Fibroblast of mammary gland (primary cell): Measurements from ENCODE around the gene HSPA12B.
A peak's percentile ranks its signal among the peaks of the same experiment; 100 is the strongest.

Experiments used
- DNase-seq: peaks from one replicate; pipeline ENCODE4 v3.0.0-alpha.2; 2010; ENCODE audit warnings: low read depth
- H3K4me3 ChIP-seq: 2 replicates; pipeline ENCODE4 v1.5.1; 2011; ENCODE audit warnings: low read depth, mild to moderate bottlenecking, low read length, moderate library complexity; ENCODE audit not compliant: control insufficient read depth
- CTCF ChIP-seq: conservative IDR thresholded peaks from 2 replicates; pipeline ENCODE4 v1.5.1; 2011; ENCODE audit warnings: low read depth, low read length, inconsistent platforms; ENCODE audit not compliant: control insufficient read depth, insufficient read depth

The HSPA12B gene

DNA sequence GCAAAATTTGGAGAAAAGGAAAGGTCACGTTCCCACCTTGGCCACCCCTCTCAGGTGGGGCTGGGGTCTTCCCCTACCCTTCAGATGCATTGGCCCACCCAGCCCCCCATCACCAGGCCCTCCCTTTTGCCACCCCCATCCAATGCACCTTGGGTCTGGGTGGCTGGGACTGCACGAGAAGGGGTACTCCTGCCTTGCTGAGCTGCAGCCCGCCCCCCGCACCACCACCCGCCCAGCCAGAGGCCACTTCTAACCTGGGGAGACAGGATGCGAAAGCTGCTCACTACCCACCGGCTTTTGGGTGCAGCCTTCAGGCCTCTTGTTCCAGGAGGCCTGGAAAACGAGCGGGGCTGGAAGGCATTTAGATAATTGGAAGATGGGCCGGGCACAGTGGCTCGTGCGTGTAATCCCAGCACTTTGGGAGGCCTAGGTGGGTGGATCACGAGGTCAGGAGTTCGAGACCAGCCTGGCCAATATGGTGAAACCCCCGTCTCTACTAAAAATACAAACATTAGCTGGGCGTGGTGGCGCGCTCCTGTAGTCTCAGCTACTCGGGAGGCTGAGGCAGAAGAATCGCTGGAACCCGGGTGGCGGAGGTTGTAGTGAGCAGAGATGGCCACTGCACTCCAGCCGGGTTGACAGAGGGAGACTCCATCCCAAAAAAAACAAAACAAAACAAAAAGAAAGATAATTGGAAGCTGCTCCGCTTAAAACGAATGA is 62.4 kb downstream of the HSPA12B start:
- no peak for TF ChIP-seq CTCF
- no peak for DNase-seq
- peak overlapping the region; percentile 74 for H3K4me3 ChIP-seq

DNA sequence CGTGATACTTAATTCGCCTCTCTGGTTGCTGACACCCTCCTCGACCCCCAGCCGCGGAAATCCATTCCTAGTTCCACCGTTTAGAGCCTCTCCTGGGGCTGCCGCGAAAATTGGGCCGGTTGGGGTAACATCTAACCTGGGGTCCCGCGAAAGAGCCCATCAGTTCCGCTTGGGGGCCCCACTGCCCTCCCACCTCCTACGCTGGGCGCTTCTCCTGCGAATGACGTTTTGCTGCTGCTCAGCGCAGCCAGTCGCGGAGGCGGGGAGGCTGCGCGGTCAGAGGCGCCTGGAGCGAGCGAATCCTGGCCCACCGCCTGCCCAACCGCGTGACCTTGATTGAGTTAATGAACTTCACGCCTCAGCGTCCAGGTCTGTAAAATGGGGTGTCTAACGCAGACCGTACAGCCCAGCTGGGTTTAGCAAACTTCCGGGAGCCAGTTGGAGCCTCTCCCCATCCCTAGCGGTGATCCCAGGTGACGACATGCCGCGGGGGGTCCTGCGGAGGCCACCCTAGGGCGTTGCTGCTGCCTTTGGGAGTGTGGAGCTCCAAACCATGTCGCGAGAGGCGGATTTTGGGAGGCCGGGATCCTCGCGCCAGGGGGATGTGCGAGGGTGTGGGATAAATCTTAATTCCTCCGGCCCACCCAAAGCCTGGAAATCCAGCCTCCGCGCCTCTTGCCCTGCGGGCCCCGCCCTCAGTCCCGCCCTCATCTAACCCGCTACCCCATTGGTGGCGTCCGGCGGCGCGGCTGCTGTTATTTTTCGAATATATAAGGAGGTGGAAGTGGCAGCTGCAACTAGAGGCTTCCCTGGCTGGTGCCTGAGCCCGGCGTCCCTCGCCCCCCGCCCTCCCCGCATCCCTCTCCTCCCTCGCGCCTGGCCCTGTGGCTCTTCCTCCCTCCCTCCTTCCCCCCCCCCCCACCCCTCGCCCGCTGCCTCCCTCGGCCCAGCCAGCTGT is 63.3 kb downstream of the HSPA12B start, which contains the start of gene CDC25B:
TSS of gene CDC25B (plus strand) at position 800 of the 958 bp plus-strand sequence. CDS start 222 bp downstream, outside the sequence.
- TF ChIP-seq CTCF = peak; percentile 20
- peak within 1 kb of the TSS; percentile 74 for H3K4me3 ChIP-seq
- DNase-seq = peak; percentile 91

DNA sequence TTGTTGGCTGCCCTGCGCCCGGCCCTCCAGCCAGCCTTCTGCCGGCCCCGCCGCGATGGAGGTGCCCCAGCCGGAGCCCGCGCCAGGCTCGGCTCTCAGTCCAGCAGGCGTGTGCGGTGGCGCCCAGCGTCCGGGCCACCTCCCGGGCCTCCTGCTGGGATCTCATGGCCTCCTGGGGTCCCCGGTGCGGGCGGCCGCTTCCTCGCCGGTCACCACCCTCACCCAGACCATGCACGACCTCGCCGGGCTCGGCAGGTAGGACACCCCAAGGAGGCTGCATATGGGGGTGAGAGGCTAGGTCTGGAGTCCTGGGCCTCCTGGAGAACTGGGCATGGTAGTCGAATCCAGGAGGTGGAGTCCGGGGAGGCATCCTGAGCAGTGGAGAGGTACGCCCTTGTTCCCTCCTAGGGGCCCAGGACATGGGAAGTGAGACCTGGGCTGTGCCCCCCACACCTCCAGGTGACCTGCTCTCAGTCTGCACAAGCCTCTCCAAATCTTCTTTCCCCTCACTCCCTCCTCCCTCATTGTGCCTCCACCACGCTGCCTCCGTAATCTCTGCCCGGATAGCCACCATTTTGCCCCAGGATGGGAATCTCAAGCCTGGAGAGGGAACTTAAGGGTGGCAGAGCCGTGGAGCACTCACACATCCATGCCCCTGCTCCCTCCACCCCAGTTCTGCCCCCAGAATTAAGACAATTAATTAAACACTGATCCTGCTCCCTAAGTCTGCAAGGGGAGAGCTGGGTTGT is 64.2 kb downstream of the HSPA12B start:
- peak overlapping the region; percentile 74 for H3K4me3 ChIP-seq
- no peak for TF ChIP-seq CTCF
- no peak for DNase-seq

DNA sequence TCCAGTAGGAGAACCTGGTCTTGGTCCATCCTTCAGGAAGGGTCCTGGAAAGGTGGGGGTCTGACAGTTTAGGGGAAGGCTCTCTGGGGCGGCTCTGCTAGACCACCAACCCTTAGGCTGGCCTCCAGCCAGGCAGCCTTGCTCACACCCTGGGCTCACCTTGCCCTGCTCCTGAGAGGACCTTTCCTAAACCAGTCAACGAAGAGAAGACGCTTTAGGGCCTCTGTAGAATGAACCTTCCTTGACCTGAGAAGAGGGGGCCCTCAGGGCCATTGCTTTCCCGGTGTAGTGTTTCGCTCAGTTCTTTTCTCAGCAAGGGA is 64.7 kb downstream of the HSPA12B start:
- peak overlapping the region; percentile 74 for H3K4me3 ChIP-seq
- no peak for DNase-seq
- TF ChIP-seq CTCF = no peak

DNA sequence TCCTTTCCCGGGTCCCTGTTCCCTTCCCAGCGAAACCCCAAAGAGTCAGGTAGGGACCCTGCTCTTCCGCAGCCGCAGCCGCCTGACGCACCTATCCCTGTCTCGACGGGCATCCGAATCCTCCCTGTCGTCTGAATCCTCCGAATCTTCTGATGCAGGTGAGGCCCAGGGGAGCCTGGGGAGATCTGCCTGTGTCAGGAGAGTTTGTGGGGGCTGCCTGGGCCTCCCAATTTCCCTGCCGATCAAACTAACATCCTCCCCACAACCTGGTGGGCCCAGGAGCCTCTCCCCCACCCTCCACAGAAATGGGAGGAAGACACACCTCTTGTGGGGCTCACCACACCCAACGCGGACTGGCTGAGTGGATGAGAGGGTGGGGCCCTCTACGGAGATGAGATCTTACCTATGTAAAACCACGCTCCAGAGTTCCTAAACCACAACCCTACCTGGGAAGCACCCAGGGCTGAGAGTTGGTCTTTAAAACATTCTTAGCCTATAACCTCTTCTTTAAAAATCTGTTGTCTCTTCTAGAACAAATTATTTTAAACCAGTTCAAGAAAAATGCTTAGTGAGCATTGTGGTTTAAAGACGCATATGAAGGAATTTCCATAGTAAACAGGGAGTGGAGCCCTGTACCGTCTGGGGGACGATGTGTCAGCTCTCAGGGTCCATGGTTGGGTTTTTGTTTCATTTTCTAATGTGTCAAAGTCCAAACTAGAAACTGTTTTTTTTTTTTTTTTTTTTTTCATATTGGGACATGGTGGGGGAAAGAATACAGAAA is 65.3 kb downstream of the HSPA12B start:
- DNase-seq = no peak
- H3K4me3 ChIP-seq = peak overlapping the region; percentile 74
- no peak for TF ChIP-seq CTCF

GRCh38 chr20:3798373-3798768 is 65.9 kb downstream of the HSPA12B start:
- peak overlapping the region; percentile 74 for H3K4me3 ChIP-seq
- DNase-seq = no peak
- no peak for TF ChIP-seq CTCF
